GM18520 (cell line): ENCODE data around the gene ACOD1.

ENCODE experiments used
- ATAC-seq: cut with Tn5 transposase; IDR thresholded peaks from one replicate; pipeline ENCODE4 v1.9.1; 2021; ENCODE audit not compliant: unreplicated experiment

The ACOD1 gene

DNA sequence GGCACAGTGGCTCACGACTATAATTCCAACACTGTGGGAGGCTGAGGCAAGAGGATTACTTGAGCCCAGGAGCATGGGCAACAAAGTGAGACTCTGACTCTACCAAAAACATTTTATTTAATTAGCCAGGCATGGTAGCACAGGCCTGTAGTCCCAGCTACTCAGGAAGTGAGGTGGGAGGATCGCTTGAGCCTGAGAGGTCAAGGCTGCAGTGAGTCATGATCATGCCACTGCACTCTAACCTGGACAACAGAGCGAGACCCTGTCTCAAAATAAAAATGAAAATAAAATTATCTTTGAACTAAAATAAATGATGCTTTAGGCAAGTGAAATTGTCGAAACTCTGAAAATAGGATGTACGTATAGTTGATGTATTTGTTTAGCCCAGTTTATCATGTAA is 35.4 kb downstream of the ACOD1 start:
- no peak for ATAC-seq

DNA sequence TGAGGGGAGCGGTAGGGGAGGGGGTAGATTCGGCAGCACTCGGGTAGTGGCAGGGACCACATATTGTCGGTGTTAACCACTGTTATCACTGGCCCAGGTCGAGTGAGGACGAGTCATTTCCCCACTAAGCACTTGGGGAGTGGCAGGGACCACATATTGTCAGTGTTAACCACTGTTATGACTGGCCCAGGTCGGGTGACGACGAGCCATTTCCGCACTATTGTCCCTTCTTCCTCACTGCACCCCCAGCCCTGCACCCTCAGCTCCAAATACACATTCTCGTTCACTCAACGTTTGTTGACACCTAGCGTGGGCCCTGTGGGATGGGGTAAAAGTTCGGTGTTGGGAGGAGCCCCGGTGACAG is 43.1 kb downstream of the ACOD1 start:
- ATAC-seq: peak; percentile 89

DNA sequence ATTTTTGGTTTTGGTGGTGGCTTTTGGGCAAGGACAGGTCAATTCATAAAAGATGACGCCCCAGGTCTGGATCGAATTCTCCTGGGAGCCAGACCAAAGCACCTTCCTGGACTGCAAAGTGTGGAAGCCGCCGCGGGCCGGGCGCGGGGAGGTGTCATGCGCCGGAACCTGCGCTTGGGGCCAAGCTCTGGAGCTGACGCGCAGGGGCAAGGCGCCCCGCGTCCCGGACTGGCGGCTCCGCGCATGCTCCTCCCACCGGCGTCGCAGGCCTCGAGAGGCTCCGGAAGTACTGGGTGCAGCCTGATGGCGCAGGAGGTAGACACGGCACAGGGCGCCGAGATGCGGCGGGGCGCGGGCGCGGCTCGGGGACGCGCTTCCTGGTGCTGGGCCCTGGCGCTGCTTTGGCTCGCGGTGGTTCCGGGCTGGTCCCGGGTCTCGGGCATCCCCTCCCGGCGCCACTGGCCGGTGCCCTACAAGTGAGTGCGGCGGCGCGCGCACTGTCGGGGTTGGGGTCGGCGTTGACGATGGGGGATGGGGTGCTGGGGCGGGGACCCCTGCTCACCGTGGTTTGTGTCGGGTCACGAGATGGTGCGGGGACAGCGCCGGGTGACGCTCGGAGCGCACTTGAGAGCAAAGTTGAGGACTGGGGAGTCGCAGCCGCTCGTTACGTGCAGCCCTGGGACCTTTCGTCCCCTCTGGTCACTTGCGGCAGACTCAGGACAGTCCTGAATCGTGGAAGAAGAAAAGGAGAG is 43.7 kb downstream of the ACOD1 start, which contains the start of gene CLN5:
TSS of gene CLN5 (plus strand) at position 286 of the 752 bp plus-strand sequence. CDS start at position 304, 18 bp downstream.
- peak; percentile 81 for ATAC-seq

DNA sequence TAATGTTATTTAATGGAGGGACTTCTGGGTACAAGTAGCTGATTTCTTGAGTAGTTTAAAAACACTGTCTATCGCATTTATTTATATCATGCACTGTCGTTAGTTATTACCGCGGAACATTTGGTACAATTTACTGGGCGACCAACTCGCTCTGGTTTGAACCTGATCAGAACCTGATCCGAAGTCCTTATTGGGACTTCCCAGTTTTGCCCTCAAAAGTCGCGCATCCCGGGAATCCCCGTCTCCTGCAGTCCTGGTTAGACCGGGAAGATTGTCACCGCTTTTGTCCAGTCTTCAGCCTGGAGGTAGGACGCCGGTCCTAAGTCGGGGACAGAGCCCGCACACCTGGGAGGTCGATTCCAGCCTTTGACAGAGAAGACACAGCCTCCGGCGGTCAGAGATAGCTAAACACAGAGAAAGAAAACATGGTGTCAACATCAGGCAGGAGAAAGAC is 44.3 kb downstream of the ACOD1 start:
- no peak for ATAC-seq

DNA sequence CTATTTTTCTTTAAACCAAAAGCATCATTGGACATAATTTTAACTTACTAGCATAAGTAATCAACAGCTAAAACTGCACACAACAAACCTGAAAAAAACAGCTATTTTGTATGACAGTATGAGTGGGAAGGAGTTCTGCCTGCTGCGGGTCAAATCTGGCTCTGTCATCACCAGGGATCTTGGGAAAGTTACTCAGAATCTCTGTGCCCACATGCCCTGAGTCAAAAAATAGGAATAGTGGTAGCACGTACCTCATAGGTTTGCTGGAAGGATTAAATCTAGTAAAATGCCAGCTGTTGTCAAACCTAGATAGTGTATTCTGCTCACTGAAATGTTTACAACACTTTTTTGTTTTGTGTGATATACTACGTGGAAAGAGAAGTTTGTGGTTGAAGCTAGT is 44.7 kb downstream of the ACOD1 start:
- no peak for ATAC-seq

DNA sequence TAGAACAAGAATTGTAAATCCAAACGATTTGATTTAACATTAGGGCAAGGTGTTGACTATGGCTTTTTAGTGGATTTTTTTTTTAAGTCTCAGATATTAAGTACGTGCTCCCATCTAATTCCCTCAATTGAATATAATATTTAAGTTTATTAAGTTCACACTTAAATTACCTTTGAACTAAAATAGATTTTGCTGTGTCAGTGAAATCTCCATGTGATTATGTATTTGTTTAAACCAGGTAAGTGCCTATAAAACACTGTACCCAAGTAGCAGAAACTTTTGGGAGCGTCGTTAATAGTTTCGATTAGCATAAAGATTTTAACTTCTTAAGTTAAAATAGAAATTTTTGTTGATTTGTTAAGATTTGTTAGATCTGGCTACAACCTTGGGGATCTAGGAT is 45.2 kb downstream of the ACOD1 start:
- no peak for ATAC-seq

DNA sequence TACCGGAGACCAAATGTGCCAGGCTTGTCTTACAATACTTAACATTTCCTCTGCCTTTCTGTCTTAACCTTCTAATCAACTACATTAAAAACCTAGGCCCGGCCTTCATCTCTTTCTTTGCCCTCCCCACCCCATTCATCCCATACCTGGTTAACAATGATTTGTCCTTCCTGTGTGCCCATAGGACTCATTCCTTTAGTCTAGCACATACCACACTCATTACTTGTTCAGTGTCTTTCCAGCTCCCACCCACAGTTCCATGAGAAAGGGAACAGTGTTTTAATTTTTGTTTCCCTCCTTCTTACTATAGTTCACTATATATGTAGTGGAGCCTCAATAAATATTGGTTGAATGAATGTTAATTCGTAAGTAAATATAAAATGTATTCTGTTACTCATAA is 46.0 kb downstream of the ACOD1 start:
- no peak for ATAC-seq

DNA sequence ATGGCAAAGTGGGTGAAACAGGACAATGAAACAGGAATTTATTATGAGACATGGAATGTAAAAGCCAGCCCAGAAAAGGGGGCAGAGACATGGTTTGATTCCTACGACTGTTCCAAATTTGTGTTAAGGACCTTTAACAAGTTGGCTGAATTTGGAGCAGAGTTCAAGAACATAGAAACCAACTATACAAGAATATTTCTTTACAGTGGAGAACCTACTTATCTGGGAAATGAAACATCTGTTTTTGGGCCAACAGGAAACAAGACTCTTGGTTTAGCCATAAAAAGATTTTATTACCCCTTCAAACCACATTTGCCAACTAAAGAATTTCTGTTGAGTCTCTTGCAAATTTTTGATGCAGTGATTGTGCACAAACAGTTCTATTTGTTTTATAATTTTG is 52.2 kb downstream of the ACOD1 start:
- ATAC-seq: no peak

DNA sequence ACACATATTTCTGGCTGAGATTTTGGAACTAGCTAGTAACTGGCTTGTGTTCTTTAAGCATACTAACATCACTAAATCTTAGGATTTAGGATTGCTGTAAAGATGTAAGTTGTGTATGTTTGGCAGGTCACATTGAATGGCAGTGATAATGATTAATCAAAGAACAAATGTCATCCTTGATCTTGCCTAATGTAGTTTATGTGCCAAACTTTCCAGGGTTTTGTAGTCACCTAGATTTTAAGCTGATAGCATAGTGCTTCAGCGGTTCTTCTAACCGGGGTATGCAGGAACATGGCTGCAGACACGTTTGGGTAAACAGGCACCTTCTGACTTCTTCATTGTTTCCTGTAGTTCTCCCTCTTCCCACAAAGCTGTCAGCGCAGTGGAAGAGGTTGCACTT is 53.2 kb downstream of the ACOD1 start:
- no peak for ATAC-seq

DNA sequence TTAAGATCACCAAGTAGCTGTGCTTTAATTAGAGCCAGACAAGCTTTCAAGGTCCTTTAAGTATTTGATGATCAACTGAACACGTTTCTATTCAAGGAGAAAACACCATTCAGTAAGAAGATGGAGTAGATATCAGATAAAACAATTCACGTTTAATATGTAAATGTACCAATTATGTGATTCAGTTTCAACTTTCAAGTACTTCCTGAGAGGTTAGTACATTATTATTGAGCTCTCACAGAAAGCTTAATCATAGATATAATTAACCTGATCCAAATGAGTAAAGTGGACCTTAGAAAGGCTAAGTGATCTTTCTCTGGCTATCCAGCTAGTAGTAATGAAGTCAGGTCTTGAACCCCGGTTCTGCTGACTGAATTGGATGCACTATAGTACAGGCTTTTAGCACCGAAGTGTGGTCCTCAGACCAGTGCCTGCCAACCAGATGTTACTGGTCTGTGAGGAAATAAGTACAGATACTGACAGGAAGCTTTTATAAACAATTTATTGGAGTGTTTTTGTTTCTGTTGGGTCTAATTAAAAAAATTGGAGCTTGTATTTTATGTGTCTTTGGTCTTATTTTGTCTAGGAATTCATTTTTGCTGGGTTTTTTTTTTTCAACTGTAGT is 53.8 kb downstream of the ACOD1 start:
- no peak for ATAC-seq

DNA sequence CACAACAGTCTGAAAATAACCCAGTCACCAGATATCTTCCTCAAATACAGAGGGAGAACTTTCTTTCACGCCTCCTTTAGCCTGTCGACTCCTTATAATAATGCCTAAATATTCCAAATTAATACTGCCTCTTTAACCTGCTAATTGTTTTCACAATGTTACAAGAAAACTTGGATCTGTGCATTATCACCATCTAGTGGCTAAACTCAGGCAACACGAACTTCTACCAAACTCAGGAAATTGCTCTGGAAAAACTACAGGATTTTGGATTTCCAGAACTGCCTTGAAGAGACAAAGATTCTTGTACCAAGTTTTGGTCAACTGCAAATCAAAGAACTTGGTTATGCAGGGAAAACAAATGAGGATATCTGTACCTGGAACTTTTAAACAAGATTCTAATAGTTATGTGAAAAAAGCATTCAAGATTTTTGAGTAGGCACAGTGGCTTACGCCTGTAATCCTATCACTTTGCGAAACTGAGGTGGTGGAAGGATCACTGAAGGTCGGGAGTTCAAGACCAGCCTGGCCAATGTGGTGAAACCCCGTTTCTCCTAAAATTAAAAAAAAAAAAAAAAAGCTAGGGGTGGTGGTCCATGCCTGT is 54.4 kb downstream of the ACOD1 start:
- ATAC-seq: no peak
